Activated naive CD8-positive, alpha-beta T cell treated with anti-CD3 and anti-CD28 coated beads, Interleukin-2, amount 10 ng/mL, durations not matched to agents 7 days and 5 days (primary cell): ENCODE measurements around the gene YIPF1. TPM values are rescaled to one million over a fixed set of nuclear protein-coding genes. Genes with fewer than 3 reads are reported as not detected.

ENCODE experiments used
- ATAC-seq: fragments of 150-1000 bp; cut with Tn5 transposase; one replicate; pipeline ENCODE4 v1.10.0; 2021; ENCODE audit warnings: low read depth, moderate library complexity
- POLR2A ChIA-PET: fragments of 350-600 bp; sonication (Branson Sonifier 250); formaldehyde crosslinking; loops from one replicate; lab custom pipeline; 2021; ENCODE audit warnings: antibody characterized with exemption; lab: Charles Lee
- DNase-seq: peaks from one replicate; pipeline ENCODE4 v3.0.0; 2021
- H3K27ac Mint-ChIP-seq: one replicate; pipeline ENCODE4 v1.8.0; 2022; ENCODE audit warnings: mild to moderate bottlenecking, mixed read lengths
- H3K27me3 Mint-ChIP-seq: one replicate; pipeline ENCODE4 v1.8.0; 2022; ENCODE audit warnings: mild to moderate bottlenecking, moderate library complexity, mixed read lengths
- H3K36me3 Mint-ChIP-seq: one replicate; pipeline ENCODE4 v1.8.0; 2021; ENCODE audit warnings: mild to moderate bottlenecking, mixed read lengths
- H3K4me1 Mint-ChIP-seq: one replicate; pipeline ENCODE4 v1.8.0; 2021; ENCODE audit warnings: mixed read lengths
- H3K4me3 Mint-ChIP-seq: one replicate; pipeline ENCODE4 v1.8.0; 2022; ENCODE audit warnings: mild to moderate bottlenecking, moderate library complexity, mixed read lengths
- H3K9me3 Mint-ChIP-seq: one replicate; pipeline ENCODE4 v1.8.0; 2021; ENCODE audit warnings: mixed read lengths
- total RNA-seq, 2 experiments: library from RNA; stranded (reverse); gene quantifications; one replicate each; pipeline ENCODE4 v1.2.3, GENCODE V29; 2021

YIPF1 gene
- total RNA-seq = 10 to 100 TPM; 16.9 to 19.5 TPM

DNA sequence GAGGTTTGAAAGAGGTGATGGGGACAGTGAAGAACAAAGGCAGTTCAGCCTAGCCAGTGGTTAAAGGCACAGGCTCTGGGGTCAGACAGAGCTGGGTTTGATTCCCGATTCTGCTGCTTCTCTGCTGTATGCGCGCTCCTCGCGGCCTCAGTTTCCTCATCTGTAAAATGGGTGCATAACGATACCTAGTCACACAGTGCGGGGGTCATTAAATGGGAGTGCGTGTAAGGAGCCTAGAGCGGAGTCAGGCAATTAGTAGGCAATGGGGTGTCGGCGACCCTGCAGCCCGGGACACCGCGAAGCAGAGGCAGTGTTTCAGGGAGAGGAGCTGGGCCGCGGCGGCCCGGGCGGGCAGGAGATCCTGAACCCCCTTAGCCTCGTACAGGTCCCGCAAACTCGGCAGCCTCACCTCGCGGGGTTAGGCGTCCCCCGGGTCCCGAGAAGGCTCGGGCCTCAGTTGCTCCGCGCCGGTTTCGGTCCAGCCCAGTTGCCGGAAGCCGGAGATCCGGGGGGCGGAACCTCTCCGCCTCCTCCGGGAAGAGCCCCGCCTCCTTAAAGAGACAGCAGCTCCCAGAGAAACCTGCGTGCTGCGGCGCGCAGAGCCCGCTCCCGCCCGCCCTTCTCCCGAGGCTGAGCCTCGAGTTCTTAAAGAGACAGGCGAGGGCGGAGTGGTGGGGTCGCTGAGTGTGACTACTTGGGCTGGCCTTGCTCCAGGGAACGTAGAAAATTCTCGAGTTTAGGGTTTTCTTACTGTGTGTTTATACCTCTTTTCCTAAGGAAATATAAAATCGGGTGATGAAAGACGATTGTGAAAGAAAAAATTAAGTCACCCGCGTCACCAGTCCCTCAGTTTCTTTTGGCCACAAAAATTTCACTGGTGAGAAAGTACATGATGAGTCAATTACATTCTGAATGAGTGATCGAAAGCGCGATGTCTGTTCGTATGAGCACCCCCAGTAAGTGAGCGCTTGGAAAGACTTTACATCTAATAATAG, at the start of gene YIPF1:
TSS of gene YIPF1 (minus strand) at position 494 of the 995 bp plus-strand sequence. CDS start 860 bp downstream, outside the sequence.
- H3K9me3 Mint-ChIP-seq = no peaks in the 10 kb centered on the region
- peaks cover 3% of the 10 kb centered on the region for H3K36me3 Mint-ChIP-seq
- DNase-seq = peak; percentile 86
- POLR2A ChIA-PET = interaction anchor here (0.6 to 2.9 kb wide), 2 partner anchors 12 to 56 kb away, joined by 3 to 28 read pairs; partner anchors contain the start of genes IFT25 and LRRC42
- H3K4me1 Mint-ChIP-seq = peaks cover 15% of the 10 kb centered on the region
- H3K4me3 Mint-ChIP-seq = peak within 1 kb of the TSS; percentile 95
- peak; percentile 98 for ATAC-seq
- peak within 1 kb of the TSS; percentile 92 for H3K27ac Mint-ChIP-seq
- H3K27me3 Mint-ChIP-seq = no peaks in the 10 kb centered on the region

DNA sequence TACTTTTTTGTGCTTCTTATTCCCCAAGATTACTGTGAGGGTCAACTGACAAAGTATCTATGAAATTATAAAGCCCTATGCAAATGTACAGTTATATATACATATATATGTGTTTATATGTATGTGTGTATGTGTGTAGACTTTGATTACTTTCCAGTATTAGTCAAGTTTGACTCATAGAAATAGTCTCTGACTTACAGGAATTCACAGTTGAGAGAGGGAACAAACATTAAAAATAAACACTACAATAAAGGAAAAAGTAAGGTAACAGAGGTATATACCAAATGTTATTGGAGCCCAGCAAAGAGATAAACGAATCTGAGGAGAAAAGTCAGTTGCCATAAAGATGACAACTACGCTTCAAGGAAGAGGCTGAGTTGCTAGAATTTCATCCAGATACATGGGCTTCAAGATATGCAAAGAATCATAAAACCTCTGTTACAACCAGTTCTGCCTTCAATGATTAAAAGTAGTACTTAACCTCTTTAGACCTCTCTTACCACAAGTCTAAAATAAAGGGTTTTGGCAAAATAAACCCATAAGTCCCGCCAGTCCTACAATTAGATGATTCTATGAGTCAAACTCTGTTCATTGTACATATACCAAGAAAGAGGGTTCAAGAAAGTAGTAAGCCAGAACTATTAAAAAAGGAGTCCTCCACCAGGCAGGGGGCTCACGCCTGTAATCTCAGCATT, 48.7 kb upstream of the YIPF1 start:
- Mint-ChIP-seq H3K4me3 (no peak overlapping the region), H3K27me3 (no peaks in the 10 kb centered on the region), H3K27ac (no peak overlapping the region), H3K4me1 (peaks cover 15% of the 10 kb centered on the region), H3K9me3 (peaks cover 6% of the 10 kb centered on the region), H3K36me3 (peaks cover 65% of the 10 kb centered on the region)
- no peak for DNase-seq
- no peak for ATAC-seq
- POLR2A ChIA-PET = no interaction called here

DNA sequence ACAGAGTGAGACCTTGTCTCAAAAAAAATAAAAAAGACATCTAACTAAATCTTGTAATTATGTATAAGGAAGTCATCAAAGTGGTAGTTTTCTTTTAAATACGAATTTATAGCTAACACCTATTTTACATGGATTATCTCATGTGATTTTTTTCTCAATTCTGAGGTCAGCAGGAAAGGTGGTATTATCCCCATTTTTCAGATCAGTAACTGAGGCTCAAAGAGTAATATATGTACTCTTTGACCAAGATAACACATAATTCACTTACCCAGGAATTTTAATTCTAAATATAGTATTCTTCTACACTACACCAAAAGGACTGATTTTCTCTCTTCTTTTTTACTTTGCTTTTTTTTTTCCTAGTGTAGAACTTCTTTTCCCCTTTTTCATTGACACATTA, 46.8 kb upstream of the YIPF1 start:
- Mint-ChIP-seq H3K4me3 (no peak overlapping the region), H3K27me3 (no peaks in the 10 kb centered on the region), H3K27ac (no peak overlapping the region), H3K36me3 (peaks cover 73% of the 10 kb centered on the region), H3K4me1 (peaks cover 8% of the 10 kb centered on the region), H3K9me3 (peaks cover 6% of the 10 kb centered on the region)
- ATAC-seq (no peak), DNase-seq (no peak)
- POLR2A ChIA-PET = interaction anchor here (1.0 kb wide), 1 partner anchor 9 kb away, joined by 6 read pairs; the partner anchor contains the start of gene IFT25

- POLR2A ChIA-PET = interaction anchor here (0.5 to 0.8 kb wide), 2 partner anchors 10 to 73 kb away, joined by 3 to 4 read pairs; partner anchors contain the start of gene IFT25
- H3K4me3 Mint-ChIP-seq = no peak overlapping the region
- DNase-seq = no peak
- peaks cover 4% of the 10 kb centered on the region for H3K9me3 Mint-ChIP-seq
- peaks cover 78% of the 10 kb centered on the region for H3K36me3 Mint-ChIP-seq
- no peak for ATAC-seq
- H3K4me1 Mint-ChIP-seq = peaks cover 8% of the 10 kb centered on the region
- no peak overlapping the region for H3K27ac Mint-ChIP-seq
- no peaks in the 10 kb centered on the region for H3K27me3 Mint-ChIP-seq
Observed at GRCh38 chr1:53934170-53934765, 44.7 kb upstream of the YIPF1 start.

DNA sequence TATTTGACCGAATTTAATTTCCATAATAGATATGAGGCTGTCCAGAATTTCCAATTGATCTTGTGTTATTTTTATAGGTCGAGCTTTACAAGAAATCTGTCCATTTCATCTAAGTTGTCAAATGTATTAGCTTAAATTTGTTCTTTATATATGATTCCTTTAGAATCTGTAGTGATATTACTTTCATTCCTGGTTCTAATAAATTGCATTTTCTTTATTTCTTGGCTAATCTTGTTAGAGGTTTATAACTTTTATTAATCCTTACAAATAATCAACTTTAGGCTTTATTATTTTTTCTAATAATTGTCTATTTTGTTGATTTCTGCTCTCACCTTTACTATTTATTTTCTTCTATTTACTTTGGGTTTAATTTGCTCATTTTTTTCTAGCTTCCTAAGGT, 41.9 kb upstream of the YIPF1 start:
- no peak overlapping the region for H3K27ac Mint-ChIP-seq
- POLR2A ChIA-PET = interaction anchor here (0.5 to 2.3 kb wide), 2 partner anchors 10 to 14 kb away, joined by 3 to 6 read pairs; partner anchors contain the start of genes IFT25 and LRRC42
- H3K27me3 Mint-ChIP-seq = no peaks in the 10 kb centered on the region
- H3K36me3 Mint-ChIP-seq = peaks cover 75% of the 10 kb centered on the region
- ATAC-seq (no peak), DNase-seq (no peak)
- no peak overlapping the region for H3K4me3 Mint-ChIP-seq
- H3K9me3 Mint-ChIP-seq = peaks cover 4% of the 10 kb centered on the region
- peaks cover 4% of the 10 kb centered on the region for H3K4me1 Mint-ChIP-seq

DNA sequence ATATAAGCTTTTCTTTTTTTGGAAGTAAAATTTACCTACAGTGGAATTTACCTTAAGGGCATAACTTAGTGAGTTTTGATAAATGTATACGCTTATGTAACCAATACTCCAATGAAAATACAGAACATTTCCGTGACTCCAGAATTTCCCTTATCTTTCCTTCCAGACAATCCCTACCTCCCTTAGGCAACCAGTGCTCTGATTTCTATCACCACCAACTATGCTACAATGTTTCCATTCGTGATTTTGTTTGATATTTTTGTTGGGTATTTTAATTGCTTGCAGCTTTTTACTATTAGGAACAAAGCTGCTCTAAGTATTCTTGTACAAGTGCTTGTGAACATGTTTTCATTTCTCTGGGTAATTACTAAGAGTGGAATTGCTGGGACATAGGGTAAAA, 41.3 kb upstream of the YIPF1 start:
- peaks cover 4% of the 10 kb centered on the region for H3K4me1 Mint-ChIP-seq
- no peaks in the 10 kb centered on the region for H3K27me3 Mint-ChIP-seq
- no peak for DNase-seq
- peaks cover 73% of the 10 kb centered on the region for H3K36me3 Mint-ChIP-seq
- no peak for ATAC-seq
- H3K9me3 Mint-ChIP-seq = peaks cover 4% of the 10 kb centered on the region
- H3K27ac Mint-ChIP-seq = no peak overlapping the region
- POLR2A ChIA-PET = interaction anchor here (0.5 to 2.3 kb wide), 2 partner anchors 9 to 14 kb away, joined by 3 to 6 read pairs; partner anchors contain the start of genes IFT25 and LRRC42
- no peak overlapping the region for H3K4me3 Mint-ChIP-seq

- H3K4me3 Mint-ChIP-seq = no peak overlapping the region
- DNase-seq (no peak), ATAC-seq (no peak)
- POLR2A ChIA-PET = interaction anchor here (0.5 kb wide), 1 partner anchor 143 kb away, joined by 3 read pairs; no protein-coding TSS in a partner anchor
- peaks cover 4% of the 10 kb centered on the region for H3K4me1 Mint-ChIP-seq
- H3K36me3 Mint-ChIP-seq = peaks cover 60% of the 10 kb centered on the region
- peaks cover 2% of the 10 kb centered on the region for H3K9me3 Mint-ChIP-seq
- no peaks in the 10 kb centered on the region for H3K27me3 Mint-ChIP-seq
- H3K27ac Mint-ChIP-seq = no peak overlapping the region
Observed at GRCh38 chr1:53929246-53929960, 39.8 kb upstream of the YIPF1 start.

GRCh38 chr1:53927376-53927881, 37.8 kb upstream of the YIPF1 start:
- Mint-ChIP-seq H3K27me3 (no peaks in the 10 kb centered on the region), H3K36me3 (peaks cover 48% of the 10 kb centered on the region), H3K9me3 (no peaks in the 10 kb centered on the region), H3K27ac (no peak overlapping the region), H3K4me1 (peaks cover 4% of the 10 kb centered on the region), H3K4me3 (no peak overlapping the region)
- DNase-seq = no peak
- ATAC-seq = no peak
- POLR2A ChIA-PET = no interaction called here

DNA sequence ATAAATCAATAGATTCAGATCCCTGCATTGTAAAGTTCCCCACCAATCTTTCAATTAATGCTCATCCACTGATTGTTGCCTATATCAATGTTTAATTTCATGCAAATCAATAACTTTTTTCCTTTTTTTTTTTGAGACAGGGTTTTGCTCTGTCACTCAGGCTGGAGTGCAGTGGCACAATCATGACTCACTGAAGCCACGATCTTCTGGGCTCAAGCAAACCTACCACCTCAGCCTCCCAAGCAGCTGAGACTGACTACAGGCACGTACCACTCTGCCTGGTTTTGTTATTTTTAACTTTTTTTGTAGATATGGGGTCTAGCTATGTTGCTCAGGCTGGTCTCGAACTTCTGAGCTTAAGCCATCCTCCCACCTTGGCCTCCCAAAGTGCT, 30.1 kb upstream of the YIPF1 start:
- H3K9me3 Mint-ChIP-seq = no peaks in the 10 kb centered on the region
- H3K36me3 Mint-ChIP-seq = peaks cover 34% of the 10 kb centered on the region
- no peaks in the 10 kb centered on the region for H3K27me3 Mint-ChIP-seq
- ATAC-seq = peak; percentile 79
- H3K27ac Mint-ChIP-seq = peak overlapping the region; percentile 79
- no peak for DNase-seq
- POLR2A ChIA-PET = interaction anchor here (1.9 kb wide), 1 partner anchor 26 kb away, joined by 10 read pairs; the partner anchor contains the start of genes IFT25 and LRRC42
- peak overlapping the region; percentile 44 for H3K4me3 Mint-ChIP-seq
- H3K4me1 Mint-ChIP-seq = peaks cover 41% of the 10 kb centered on the region

DNA sequence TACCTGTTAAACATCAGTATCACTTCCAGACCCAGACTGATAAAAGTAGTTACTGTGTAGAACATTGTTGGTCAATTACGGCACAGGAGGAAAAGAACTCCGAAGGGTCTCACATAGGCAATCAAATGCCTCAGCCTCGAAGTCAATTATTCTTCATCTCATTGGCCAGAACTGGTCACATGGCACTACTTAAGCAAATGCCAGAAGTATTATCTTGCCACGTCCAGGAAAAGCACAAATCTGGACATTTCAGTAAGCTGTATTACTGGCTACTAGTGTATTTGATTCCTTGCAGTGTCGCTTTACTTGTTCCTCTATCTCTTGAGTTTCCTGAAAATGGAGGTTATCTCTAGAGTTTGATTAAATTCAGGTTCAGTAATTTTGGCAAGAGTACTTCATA, 28.7 kb upstream of the YIPF1 start:
- Mint-ChIP-seq H3K27ac (peak overlapping the region; percentile 79), H3K9me3 (no peaks in the 10 kb centered on the region), H3K4me3 (no peak overlapping the region), H3K27me3 (no peaks in the 10 kb centered on the region), H3K36me3 (peaks cover 34% of the 10 kb centered on the region), H3K4me1 (peaks cover 41% of the 10 kb centered on the region)
- DNase-seq (no peak), ATAC-seq (no peak)
- POLR2A ChIA-PET = interaction anchor here (0.6 kb wide), 1 partner anchor 42 kb away, joined by 5 read pairs; no protein-coding TSS in a partner anchor

DNA sequence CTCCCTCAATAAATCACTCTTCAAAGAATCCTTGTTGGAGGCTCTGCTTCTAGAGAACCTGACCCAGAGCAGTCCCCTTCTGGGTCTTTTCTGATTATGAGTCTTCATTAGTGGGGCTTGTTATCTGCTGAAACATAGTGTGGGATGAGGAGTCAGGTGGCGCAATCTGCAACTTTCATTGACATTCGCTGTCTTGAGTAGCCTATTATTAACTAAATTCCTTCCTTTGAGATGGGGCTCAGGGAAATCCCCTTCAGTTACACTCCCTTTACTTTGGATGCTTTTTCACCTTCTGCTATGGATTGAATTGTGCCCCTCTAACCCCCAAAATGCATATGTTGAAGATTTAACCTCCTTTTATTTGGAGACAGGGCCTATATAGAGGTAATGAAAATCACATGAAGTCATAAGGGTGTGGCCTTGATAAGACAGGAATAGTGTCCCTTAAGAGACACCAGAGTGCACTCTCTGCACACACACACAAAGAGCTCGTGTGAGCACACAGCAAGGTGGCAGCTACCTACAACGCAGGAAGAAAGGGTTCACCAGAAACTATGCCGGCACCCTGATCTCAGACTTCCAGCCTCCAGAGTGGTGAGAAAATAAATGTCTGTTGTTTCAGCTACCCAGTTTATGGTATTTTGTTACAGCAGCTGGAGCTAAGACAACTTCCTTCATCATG, 23.9 kb upstream of the YIPF1 start:
- Mint-ChIP-seq H3K27me3 (no peaks in the 10 kb centered on the region), H3K27ac (no peak overlapping the region), H3K9me3 (no peaks in the 10 kb centered on the region), H3K4me1 (peaks cover 22% of the 10 kb centered on the region), H3K4me3 (no peak overlapping the region), H3K36me3 (peaks cover 21% of the 10 kb centered on the region)
- DNase-seq (no peak), ATAC-seq (no peak)
- POLR2A ChIA-PET = no interaction called here
